GM18870 (cell line): ENCODE measurements around the gene NPAS4.
"Not testable (repeated sequence)": the region's sequence is repeated elsewhere in the genome, so short reads cannot be mapped to it uniquely, and the experiment has no call there.

Source experiments
- ATAC-seq: cut with Tn5 transposase; IDR thresholded peaks from one replicate; pipeline ENCODE4 v1.9.1; 2021; ENCODE audit warnings: moderate library complexity; ENCODE audit not compliant: unreplicated experiment

Gene NPAS4

GRCh38 chr11:66451663-66452062, 30.8 kb downstream of the NPAS4 start:
- ATAC-seq: no peak

DNA sequence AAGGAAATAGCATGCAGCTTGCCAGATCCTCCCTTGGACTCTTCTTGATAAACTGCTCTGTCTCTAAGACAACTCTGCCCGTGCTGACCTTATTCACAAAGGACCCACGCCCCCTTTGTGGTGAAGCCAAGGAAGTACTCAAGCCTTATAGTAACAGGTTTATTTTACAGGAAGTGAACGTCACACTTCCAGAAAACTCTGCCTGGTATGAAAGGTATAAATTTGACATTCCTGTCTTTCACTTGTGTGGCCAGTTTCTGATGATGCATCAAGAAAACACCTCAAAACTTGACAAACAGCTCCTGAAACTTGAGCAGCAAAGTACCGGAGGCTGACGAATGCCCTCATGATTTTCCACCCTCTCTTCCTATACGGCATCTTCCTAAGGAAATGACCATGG, 33.4 kb downstream of the NPAS4 start:
- ATAC-seq: no peak

- no peak for ATAC-seq
Measured at GRCh38 chr11:66454828-66455227, 34.0 kb downstream of the NPAS4 start.

DNA sequence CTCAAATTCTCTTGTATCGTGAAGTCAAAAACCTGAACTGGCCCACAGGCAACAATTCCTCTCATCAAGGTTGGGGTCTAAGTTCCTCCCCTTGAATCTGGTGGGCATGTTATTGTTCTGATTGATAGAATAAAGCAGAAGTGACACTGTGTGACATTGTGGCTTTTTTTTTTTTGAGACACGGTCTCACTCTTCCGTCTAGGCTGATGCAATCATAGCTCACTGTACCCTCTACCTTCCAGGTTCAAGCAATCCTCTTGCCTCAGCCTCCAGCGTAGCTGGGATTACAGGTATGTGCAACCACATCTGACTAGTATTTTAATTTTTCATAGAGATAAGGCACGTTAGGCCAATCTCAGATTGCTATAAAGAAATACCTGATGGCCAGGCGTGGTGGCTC, 37.0 kb downstream of the NPAS4 start:
- no peak for ATAC-seq

DNA sequence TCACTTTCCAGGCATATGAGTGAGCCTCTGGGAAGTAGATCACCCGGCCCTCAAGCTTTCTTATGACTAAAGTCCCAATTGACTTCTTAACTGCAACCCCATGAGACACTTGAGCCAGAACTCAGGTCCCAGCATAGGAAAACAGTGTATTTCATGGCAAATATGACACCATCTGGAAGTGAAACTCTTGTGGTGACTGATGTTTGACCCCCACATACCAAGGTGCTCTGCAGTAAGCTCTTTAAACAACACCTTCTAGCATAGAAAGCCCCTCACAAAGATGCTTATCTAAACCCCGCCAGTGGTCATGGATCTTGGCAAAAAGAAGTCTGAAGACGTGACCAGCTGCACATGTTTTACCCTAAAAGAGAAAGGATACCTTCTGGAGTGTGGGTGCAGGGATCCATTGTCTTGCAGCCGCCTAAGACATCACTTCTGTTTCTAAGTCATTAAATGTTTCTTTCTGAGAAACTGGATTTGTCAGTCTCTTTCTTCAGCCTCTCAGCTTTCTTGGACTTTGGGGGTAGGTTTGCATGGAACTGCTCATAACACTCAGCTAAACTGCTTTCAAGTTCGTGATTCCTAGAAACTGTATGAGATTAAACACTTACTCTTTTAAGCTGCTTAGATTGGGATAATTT, 38.4 kb downstream of the NPAS4 start:
- ATAC-seq: no peak

DNA sequence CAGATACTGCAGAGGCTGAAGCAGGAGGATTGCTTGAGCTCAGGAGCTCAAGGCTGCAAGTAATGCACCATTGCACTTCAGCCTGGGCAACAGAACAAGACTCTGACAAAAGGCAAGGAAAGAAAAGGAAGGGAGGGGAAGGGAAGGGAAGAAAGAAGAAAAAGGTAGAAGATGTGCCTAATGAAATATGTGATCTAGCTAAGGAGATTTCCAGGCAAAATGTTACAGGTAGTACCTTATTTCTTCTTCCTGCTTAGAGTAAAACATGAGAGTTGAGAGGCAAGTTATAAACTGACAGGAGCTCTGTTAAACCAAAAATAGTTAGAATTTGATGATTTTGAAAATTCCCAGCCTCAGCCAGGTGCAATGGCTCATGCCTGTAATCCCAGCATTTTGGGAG, 41.2 kb downstream of the NPAS4 start:
- ATAC-seq: no peak

- no peak for ATAC-seq
Measured at GRCh38 chr11:66462911-66463310, 42.1 kb downstream of the NPAS4 start.

GRCh38 chr11:66464116-66464515, 43.3 kb downstream of the NPAS4 start:
- not testable (repeated sequence) for ATAC-seq

DNA sequence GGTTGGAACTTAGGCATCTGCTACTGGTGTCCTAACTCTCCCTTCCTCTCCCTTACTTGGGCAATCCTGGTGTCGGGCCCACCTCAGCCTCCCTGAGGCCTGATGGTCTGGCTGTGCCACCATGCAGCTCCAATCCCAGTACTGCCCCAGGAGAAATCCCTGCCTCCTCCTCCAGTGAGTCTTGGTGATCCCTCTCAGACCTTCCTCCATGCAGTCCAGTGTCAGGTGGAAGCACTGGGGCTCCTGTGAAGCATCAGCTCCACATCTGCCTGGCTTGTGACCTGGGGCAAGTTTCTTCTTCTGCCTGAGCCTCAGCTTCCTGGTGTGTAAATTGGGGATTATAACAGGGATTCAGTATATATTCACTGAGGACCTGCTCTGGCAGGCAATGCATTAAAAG, 44.1 kb downstream of the NPAS4 start:
- no peak for ATAC-seq

- ATAC-seq: no peak
Measured at GRCh38 chr11:66465373-66466224, 44.8 kb downstream of the NPAS4 start.

GRCh38 chr11:66466225-66467033, 45.6 kb downstream of the NPAS4 start, which contains the start of gene PELI3:
Gene PELI3, plus strand, starts transcription at chr11:66466905. Its CDS starts 1,224 bp downstream, at chr11:66468129.
- ATAC-seq: peak; percentile 51

DNA sequence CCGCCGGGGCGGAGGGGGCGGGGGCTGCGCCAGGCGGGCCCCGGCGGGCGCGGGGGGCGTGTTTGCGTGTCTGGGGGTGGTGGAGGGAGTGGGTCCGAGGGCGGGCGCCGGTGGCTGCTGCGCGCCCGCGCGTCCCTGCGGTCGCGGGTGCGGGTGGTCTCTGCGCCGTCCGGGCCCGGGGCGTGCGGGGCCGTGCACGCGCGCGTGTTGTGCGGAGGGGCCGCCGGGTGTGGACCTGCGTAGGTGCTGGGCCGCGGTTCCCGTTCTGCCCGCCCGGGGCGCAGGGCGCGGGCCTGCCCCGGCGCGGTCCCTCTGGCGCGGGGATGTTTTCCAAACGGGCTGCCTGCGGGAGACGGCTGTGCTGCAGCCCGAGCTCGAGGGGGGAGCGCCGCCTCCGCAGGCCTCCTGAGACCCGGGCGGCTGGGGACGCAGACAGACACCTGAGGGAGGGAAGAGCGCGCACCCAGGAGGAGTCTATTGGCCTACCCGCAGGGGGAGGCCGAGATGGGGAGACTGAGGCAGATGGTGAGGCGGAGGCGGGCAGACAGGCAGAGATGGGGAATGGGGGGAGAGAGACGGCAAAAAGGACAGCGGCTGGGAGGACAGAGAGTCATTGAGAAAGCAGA, 46.3 kb downstream of the NPAS4 start:
- ATAC-seq: peak; percentile 17

DNA sequence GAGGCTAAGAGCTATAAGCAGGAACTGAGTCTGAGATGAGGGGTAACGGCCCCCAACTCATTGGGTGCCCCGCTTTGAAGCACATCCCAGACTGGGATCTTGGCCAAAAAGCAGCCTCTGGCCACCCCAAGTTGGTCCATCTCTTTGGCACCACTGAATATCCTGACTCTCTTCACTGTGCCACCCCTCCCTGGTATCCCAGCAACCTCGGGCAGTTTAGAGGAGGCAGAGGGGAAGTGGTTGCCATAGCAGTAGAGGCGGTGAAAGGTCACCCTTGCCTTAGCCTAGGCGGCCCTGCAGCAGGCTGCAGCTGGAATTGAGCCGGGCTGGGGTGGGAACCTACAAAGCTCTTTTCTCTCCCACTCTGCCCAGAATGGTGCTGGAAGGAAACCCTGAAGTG, 46.9 kb downstream of the NPAS4 start:
- no peak for ATAC-seq

- no peak for ATAC-seq
Measured at GRCh38 chr11:66468691-66469090, 47.9 kb downstream of the NPAS4 start.

- no peak for ATAC-seq
Measured at GRCh38 chr11:66469441-66469840, 48.6 kb downstream of the NPAS4 start.

DNA sequence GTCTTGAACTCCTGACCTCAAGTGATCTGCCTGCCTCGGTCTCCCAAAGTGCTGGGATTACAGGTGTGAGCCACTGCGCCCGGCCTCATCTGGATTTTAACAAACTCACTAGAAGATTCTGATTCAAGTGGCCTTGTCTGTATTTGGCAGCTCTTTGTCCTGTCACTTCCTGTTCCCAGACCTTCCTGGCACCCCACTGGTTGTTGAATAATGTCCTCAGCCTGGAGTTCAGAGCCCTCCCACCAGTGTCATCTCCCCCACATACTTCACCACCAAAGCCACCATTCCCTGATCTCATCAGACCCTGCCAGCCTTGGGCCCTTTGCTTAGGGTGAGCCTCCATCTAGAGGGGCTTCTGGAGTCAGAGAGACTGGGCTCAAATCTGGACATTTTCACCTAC, 49.2 kb downstream of the NPAS4 start:
- no peak for ATAC-seq

DNA sequence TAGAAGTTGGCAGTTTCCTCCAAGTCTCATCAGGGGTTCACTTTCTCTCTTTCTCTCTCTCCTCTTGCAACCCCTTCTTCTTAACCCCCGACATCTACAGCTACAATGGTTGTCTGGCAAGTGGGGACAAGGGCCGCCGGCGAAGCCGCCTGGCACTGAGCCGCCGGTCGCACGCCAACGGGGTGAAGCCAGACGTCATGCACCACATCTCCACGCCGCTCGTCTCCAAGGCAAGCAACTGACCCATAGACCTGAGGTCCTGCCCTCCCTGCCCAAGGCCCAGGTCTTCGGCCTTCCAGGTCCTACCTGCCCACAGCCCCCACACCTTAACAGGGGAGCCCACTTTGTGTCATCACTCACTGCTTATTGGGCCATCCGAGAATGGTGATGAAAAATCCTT, 50.3 kb downstream of the NPAS4 start:
- ATAC-seq: no peak

DNA sequence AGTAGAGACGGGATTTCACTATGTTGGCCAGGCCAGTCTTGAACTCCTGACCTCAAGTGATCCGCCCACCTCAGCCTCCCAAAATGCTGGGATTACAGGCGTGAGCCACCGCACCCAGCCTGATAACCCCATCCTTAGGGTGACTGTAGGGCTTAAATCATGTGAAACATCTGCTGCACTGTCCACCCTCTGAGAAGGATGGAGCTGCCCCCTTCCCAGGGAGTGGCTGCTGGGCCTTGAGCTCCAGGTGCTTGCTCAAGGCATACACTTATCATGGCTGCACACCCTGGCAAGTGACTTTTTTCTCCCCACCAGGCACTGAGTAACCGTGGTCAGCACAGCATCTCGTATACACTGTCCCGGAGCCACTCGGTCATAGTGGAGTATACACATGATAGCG, 51.2 kb downstream of the NPAS4 start:
- no peak for ATAC-seq

DNA sequence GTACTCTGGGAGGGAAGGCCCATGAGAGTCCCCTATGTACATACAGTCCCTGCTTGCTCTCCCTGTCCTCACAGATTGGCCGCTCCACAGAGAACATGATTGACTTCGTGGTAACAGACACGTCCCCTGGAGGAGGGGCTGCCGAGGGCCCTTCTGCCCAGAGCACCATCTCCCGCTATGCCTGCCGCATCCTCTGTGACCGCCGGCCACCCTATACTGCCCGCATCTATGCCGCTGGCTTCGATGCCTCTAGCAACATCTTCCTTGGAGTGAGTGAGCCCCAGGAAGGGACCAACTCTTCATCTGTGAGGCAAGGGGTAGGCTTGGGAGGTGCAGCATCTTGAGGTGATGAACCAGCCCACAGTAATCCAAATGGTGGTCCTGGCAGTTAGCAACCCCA, 52.3 kb downstream of the NPAS4 start:
- ATAC-seq: no peak

DNA sequence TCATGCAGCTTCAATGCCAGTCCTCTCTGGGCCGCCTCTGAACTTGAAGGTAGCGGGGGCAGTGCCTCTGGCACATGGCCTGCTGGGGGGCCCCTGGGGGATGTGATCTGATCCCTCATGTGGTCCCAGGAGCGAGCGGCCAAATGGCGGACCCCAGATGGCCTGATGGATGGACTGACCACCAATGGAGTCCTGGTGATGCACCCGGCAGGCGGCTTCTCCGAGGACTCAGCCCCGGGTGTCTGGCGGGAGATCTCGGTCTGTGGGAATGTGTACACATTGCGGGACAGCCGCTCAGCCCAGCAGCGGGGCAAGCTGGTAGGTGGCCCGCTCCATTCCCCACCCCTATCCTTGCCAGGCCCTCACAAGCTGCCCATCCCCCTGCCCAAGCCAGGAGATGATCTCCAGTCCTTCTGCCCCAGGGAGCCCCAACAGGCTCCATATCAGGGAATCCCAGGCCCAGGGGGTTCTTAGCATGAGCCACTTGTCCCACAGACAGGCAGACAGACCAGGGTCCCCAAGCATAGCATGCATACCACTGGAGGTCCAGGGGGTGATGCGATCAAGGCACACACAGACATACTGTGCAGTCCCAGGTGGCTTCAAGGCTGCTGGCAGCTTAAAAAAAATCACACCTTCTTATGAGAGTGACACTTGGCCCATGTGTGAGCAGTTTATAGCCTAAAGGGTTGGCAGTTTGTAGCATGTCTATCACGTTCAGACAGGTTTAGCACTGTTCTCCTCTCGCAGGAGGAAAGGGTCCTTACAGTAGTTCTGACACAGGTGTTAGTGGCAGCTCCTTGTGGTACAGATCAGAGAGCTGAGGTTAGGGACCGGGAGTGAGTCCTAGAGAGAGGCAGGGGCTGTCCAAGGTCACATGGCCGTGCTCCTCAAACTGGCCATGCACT, 53.0 kb downstream of the NPAS4 start:
- no peak for ATAC-seq
